Measurements from ENCODE around the gene TTL. TPM values are rescaled to one million over a fixed set of nuclear protein-coding genes. Genes with fewer than 3 reads are reported as not detected.
"Not testable (repeated sequence)": the region's sequence is repeated elsewhere in the genome, so short reads cannot be mapped to it uniquely, and the experiment has no call there.

TTL gene
- total and polyA plus RNA-seq, 7 experiments from 2014 or later = 1.1 to 31.0 (median 14.2) TPM

DNA sequence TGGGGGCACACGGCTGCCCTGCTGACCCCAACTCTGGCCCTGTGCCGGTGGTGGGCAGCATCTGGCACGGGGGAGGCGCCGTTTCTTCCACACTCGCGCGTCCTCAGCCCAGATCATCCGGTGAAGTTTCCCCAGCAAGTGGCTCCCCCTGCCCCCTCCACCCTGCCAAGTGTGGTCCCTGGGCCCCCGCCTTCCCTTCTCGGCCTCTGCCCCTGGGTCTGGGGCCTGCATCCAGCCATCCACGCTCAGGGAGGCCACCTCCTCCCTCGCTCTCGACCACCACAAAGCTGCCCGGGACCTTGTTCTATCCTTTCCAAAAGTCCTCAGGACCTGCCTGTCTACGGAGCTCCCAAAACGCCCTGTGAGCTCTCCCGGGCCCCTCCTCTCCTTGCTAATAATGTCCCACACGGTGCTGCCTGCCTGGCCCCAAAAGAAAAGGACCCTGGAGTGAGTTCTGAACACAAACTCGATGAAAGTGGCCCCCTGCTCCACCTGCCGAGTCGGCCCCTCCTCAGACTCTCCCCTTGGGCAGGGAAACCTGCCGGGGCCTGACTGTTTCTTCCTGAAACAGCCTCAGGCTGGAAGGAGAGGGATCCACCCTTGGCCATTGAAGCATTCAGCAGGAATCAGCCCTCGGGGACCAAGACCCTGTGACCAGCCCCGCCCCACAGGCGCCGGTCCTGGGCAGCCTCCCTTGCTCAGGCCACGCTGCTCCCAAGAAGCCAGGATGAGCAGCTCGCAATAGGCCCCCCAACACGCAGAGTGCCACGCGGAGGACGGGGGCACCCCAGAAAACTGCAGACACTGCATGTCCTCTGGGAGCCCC lies 46.9 kb upstream of the TTL start:
- H3K4me3 ChIP-seq (ENCODE audit: low read length); H3K27ac ChIP-seq (ENCODE audit: low read depth, low read length); H3K4me1 ChIP-seq (ENCODE audit: control insufficient read depth in 2 of 2, insufficient read depth in 2 of 2, low read length in 2 of 2); H3K36me3 ChIP-seq (ENCODE audit: control insufficient read depth in 2 of 3, insufficient read depth in 3 of 3, low read length in 3 of 3); H3K9me3 Mint-ChIP-seq; H3K36me3 Mint-ChIP-seq; ATAC-seq; H3K27me3 ChIP-seq (ENCODE audit: control insufficient read depth in 2 of 2, insufficient read depth in 2 of 2, low read length in 2 of 2); H3K9me3 ChIP-seq (ENCODE audit: control insufficient read depth in 2 of 3, low read length in 3 of 3); DNase-seq; H3K27ac Mint-ChIP-seq: not testable (repeated sequence)
- intact Hi-C loops (cut with micrococcal nuclease) = loop anchor here in 1 of 2 donors (5.0 kb wide), 1 partner anchor 47 kb away; the partner anchor contains the start of gene TTL
- Mint-ChIP-seq H3K4me1 (peaks cover 7 to 25% (median 19%) of the 10 kb centered on the region in 7 donors), H3K4me3 (peak overlapping the region in 1 of 10 donors; percentile 28), H3K27me3 (peaks cover under 1 to 13% (median 8%) of the 10 kb centered on the region in 5 donors)
- CTCF ChIA-PET = interaction anchor here (1.3 kb wide), 1 partner anchor 313 kb away, joined by 3 read pairs; no protein-coding TSS in a partner anchor
- POLR2A ChIA-PET = interaction anchor here (1.0 kb wide), 1 partner anchor 176 kb away, joined by 3 read pairs; no protein-coding TSS in a partner anchor

- intact Hi-C loops (cut with micrococcal nuclease); H3K27ac ChIP-seq (ENCODE audit: low read depth, low read length); H3K27ac Mint-ChIP-seq; H3K9me3 Mint-ChIP-seq; H3K4me3 ChIP-seq (ENCODE audit: low read length); H3K27me3 ChIP-seq (ENCODE audit: control insufficient read depth in 2 of 2, insufficient read depth in 2 of 2, low read length in 2 of 2); ATAC-seq; H3K36me3 Mint-ChIP-seq; POLR2A ChIA-PET; H3K36me3 ChIP-seq (ENCODE audit: control insufficient read depth in 2 of 3, insufficient read depth in 3 of 3, low read length in 3 of 3); DNase-seq; H3K9me3 ChIP-seq (ENCODE audit: control insufficient read depth in 2 of 3, low read length in 3 of 3); H3K4me1 ChIP-seq (ENCODE audit: control insufficient read depth in 2 of 2, insufficient read depth in 2 of 2, low read length in 2 of 2); H3K4me3 Mint-ChIP-seq: not testable (repeated sequence)
- H3K27me3 Mint-ChIP-seq = peaks cover 6 to 16% (median 13%) of the 10 kb centered on the region in 5 donors
- H3K4me1 Mint-ChIP-seq = peaks cover 7 to 18% (median 16%) of the 10 kb centered on the region in 7 donors
- CTCF ChIA-PET = interaction anchor here (1.3 kb wide), 1 partner anchor 314 kb away, joined by 3 read pairs; no protein-coding TSS in a partner anchor
Measured at GRCh38 chr2:112435716-112436431, 46.1 kb upstream of the TTL start.

GRCh38 chr2:112436993-112437392 lies 45.0 kb upstream of the TTL start:
- intact Hi-C loops (cut with micrococcal nuclease); H3K4me1 ChIP-seq (ENCODE audit: control insufficient read depth in 2 of 2, insufficient read depth in 2 of 2, low read length in 2 of 2); ATAC-seq; H3K27ac ChIP-seq (ENCODE audit: low read depth, low read length); H3K4me1 Mint-ChIP-seq; H3K9me3 Mint-ChIP-seq; CTCF ChIA-PET; H3K27ac Mint-ChIP-seq; DNase-seq; H3K4me3 ChIP-seq (ENCODE audit: low read length); H3K9me3 ChIP-seq (ENCODE audit: control insufficient read depth in 2 of 3, low read length in 3 of 3); H3K36me3 Mint-ChIP-seq; H3K4me3 Mint-ChIP-seq; H3K36me3 ChIP-seq (ENCODE audit: control insufficient read depth in 2 of 3, insufficient read depth in 3 of 3, low read length in 3 of 3); POLR2A ChIA-PET; H3K27me3 ChIP-seq (ENCODE audit: control insufficient read depth in 2 of 2, insufficient read depth in 2 of 2, low read length in 2 of 2): not testable (repeated sequence)
- peaks cover 6 to 22% (median 13%) of the 10 kb centered on the region in 5 donors for H3K27me3 Mint-ChIP-seq

DNA sequence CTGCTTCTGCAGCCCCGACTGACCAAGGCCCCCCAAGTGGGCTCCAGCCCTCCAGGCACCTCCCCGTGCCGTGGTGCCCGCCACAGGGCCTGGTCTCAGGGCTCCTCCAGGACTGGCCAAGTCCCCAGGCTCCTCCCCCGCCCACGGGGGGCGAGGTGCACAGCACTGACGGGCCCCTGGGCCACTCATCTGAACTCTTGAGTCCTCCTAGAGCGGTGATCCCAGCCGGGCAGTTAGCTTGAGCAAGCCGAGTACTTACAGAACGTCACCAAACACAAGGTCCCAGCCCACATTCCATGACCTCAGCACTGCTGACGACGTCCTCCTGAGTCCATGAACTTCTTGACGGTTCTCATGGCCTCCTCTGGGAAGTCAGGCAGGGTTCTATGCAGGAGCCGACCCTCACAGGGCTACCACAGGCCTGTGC lies 44.5 kb upstream of the TTL start:
- H3K4me3 Mint-ChIP-seq; intact Hi-C loops (cut with micrococcal nuclease); H3K27ac ChIP-seq (ENCODE audit: low read depth, low read length); H3K27ac Mint-ChIP-seq; H3K9me3 Mint-ChIP-seq; H3K36me3 ChIP-seq (ENCODE audit: control insufficient read depth in 2 of 3, insufficient read depth in 3 of 3, low read length in 3 of 3); H3K27me3 ChIP-seq (ENCODE audit: control insufficient read depth in 2 of 2, insufficient read depth in 2 of 2, low read length in 2 of 2); H3K4me1 Mint-ChIP-seq; CTCF ChIA-PET; ATAC-seq; H3K36me3 Mint-ChIP-seq; H3K9me3 ChIP-seq (ENCODE audit: control insufficient read depth in 2 of 3, low read length in 3 of 3); H3K4me3 ChIP-seq (ENCODE audit: low read length); DNase-seq; POLR2A ChIA-PET; H3K4me1 ChIP-seq (ENCODE audit: control insufficient read depth in 2 of 2, insufficient read depth in 2 of 2, low read length in 2 of 2): not testable (repeated sequence)
- H3K27me3 Mint-ChIP-seq = peaks cover 6 to 26% (median 18%) of the 10 kb centered on the region in 5 donors

GRCh38 chr2:112438603-112439261 lies 43.2 kb upstream of the TTL start:
- H3K4me3 Mint-ChIP-seq; H3K36me3 ChIP-seq (ENCODE audit: control insufficient read depth in 2 of 3, insufficient read depth in 3 of 3, low read length in 3 of 3); ATAC-seq; H3K4me1 ChIP-seq (ENCODE audit: control insufficient read depth in 2 of 2, insufficient read depth in 2 of 2, low read length in 2 of 2); H3K9me3 ChIP-seq (ENCODE audit: control insufficient read depth in 2 of 3, low read length in 3 of 3); H3K27me3 ChIP-seq (ENCODE audit: control insufficient read depth in 2 of 2, insufficient read depth in 2 of 2, low read length in 2 of 2); H3K4me3 ChIP-seq (ENCODE audit: low read length); H3K27ac Mint-ChIP-seq; CTCF ChIA-PET; H3K27ac ChIP-seq (ENCODE audit: low read depth, low read length); H3K4me1 Mint-ChIP-seq; H3K9me3 Mint-ChIP-seq; H3K36me3 Mint-ChIP-seq; intact Hi-C loops (cut with micrococcal nuclease); DNase-seq: not testable (repeated sequence)
- H3K27me3 Mint-ChIP-seq = peaks cover 6 to 32% (median 19%) of the 10 kb centered on the region in 5 donors
- POLR2A ChIA-PET = interaction anchor here (1.1 kb wide), 1 partner anchor 191 kb away, joined by 3 read pairs; no protein-coding TSS in a partner anchor

- POLR2A ChIA-PET; H3K36me3 ChIP-seq (ENCODE audit: control insufficient read depth in 2 of 3, insufficient read depth in 3 of 3, low read length in 3 of 3); H3K9me3 Mint-ChIP-seq; ATAC-seq; H3K4me3 ChIP-seq (ENCODE audit: low read length); H3K27ac ChIP-seq (ENCODE audit: low read depth, low read length); CTCF ChIA-PET; H3K36me3 Mint-ChIP-seq; DNase-seq; H3K27ac Mint-ChIP-seq; H3K9me3 ChIP-seq (ENCODE audit: control insufficient read depth in 2 of 3, low read length in 3 of 3); H3K4me1 ChIP-seq (ENCODE audit: control insufficient read depth in 2 of 2, insufficient read depth in 2 of 2, low read length in 2 of 2); H3K4me1 Mint-ChIP-seq; intact Hi-C loops (cut with micrococcal nuclease); H3K4me3 Mint-ChIP-seq; H3K27me3 ChIP-seq (ENCODE audit: control insufficient read depth in 2 of 2, insufficient read depth in 2 of 2, low read length in 2 of 2): not testable (repeated sequence)
- peaks cover 0 to 45% (median 11%) of the 10 kb centered on the region in 5 donors for H3K27me3 Mint-ChIP-seq
Measured at GRCh38 chr2:112444256-112444655, 37.7 kb upstream of the TTL start.

Measured in naive thymus-derived CD4-positive, alpha-beta T cell (primary cell).